SIG-M5 treated with dmso at 0.1 percent for 504 hours (cell line): ENCODE data around the gene ZNF791.
"Not testable (repeated sequence)": the region's sequence is repeated elsewhere in the genome, so short reads cannot be mapped to it uniquely, and the experiment has no call there.

ENCODE experiments used
- DNase-seq: peaks from one replicate; lab custom pipeline; 2025; ENCODE audit not compliant: unreplicated experiment; lab: John Stamatoyannopoulos, UW

Gene ZNF791

GRCh38 chr19:12610540-12611360, at the start of gene ZNF791, which contains the start of gene ZNF490:
Gene ZNF791 (plus strand): TSS chr19:12610920. CDS start chr19:12611080, 160 bp downstream.
Gene ZNF490 (minus strand): TSS chr19:12610813. CDS start chr19:12610680, 133 bp downstream.
- DNase-seq: peak; percentile 96

DNA sequence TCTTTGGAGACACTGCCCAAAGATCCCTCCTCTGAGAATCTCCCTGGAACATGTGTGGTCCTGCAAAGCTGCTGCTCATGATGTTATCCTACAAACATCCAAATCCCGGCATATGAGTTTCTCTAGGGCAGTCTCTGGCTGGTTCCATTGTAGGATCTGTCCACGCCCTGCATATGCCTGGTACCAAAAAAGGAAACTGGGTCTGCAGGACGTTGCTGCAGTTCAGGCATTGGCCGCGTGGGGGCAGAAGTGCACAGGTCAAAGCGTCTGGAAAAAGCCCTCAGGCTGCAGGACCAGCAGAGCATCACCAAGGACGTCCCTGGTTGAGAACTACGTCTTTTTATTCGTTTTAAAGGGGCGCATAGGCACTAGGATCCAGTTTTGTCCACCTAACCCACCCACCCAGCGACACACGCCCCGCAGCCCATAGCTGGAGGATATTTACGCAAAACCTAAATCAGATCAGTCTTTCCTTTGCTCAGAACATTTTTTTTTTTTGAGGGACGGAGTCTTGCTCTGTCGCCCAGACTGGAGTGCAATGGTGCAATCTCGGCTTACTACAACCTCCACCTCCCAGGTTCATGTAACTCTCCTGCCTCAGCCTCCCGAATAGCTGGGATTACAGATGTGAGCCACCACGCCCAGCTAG, 46.6 kb upstream of the ZNF791 start:
- peak; percentile 77 for DNase-seq

GRCh38 chr19:12566380-12566779, 44.3 kb upstream of the ZNF791 start:
- not testable (repeated sequence) for DNase-seq

DNA sequence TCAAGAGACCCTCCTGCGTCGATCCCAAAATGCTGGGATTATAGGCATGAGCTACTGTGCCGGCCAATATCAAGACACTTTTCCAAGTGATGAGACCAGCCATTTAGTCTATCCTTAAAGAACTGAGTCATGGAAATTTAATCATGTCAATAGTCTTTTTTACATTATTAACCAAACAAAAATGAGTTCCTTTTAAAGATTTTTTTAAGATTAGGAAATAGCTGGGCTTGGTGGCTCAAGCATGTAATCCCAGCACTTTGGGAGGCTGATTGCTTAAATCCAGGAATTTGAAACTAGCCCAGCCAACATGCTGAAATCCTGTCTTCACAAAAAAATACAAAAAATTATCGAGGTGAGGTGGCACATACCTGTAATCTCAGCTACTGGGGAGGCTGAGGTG, 42.8 kb upstream of the ZNF791 start:
- DNase-seq: no peak

DNA sequence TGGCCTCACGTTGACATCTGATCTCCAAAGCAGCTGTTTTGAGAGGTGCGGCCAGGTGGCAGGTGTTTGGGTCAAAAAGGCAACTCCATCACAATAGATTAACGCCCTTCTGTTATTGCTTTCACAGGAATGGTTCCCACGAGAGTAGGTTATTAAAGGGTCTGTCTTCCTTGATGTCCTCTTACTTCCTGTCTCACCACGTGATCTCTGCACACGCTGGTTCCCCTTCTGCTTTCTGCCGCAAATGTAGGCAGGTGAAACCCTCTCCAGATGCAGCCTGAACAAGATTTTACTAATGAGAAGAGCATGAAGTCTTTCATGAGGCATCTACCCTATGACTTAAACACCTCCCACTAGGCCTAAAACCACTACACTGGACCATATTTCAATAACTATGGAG, 36.7 kb upstream of the ZNF791 start:
- DNase-seq: no peak

- DNase-seq: no peak
Observed at GRCh38 chr19:12578641-12579040, 32.1 kb upstream of the ZNF791 start.

DNA sequence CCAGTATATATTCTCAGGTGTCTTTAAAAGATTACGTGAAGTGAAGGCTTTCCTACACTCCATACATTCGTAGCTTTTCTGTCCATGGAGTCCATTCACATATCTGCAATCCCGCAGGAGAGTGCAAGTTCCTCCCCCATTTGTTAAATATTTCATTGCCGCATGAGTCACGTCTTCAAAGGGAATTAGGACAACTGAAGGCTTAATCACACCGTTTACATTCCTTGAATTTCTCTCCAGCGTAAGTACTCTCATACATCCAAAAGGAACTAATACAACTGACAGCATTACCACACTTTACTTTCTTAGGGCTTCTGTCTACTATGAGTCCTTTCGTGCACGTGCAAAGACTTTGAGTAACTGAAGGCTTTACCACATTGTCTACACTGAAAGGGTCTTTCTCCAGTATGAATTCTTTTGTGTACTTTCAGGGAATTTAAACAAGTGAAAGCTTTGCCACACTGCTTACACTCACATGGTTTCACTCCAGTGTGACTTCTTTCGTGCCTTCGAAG, 30.5 kb upstream of the ZNF791 start:
- DNase-seq: no peak

- no peak for DNase-seq
Observed at GRCh38 chr19:12581100-12581499, 29.6 kb upstream of the ZNF791 start.

- no peak for DNase-seq
Observed at GRCh38 chr19:12596485-12596884, 14.2 kb upstream of the ZNF791 start.

DNA sequence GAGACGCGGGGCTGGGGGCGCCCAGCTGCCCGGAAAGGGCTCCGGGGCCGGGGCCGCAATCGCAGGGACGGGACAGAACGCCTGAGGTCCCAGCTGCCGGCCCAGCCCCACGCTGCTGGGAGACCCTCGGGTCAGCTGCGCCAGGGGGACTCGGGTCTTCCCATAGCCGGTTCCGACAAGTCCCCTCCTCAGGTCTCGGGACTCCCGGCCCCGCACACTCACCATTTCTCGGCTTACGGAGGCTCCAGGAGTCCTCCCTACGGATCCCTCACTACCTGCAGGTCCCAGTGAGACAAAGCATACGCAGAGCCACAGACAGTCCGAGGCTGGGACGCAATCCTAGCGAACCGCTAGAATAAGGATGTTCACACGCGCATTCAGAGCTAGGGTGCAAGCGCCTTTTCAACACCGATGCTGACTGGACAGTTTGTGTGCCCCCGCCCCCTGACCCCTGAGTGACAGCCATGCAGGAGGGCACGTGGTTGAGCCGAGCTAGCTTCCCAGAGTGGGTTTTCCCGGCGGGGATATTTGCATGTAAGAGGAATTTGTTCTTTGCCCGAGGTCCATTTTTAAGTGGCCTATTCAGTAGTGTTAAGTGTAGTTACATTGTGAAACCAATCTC, 13.7 kb upstream of the ZNF791 start:
- no peak for DNase-seq

DNA sequence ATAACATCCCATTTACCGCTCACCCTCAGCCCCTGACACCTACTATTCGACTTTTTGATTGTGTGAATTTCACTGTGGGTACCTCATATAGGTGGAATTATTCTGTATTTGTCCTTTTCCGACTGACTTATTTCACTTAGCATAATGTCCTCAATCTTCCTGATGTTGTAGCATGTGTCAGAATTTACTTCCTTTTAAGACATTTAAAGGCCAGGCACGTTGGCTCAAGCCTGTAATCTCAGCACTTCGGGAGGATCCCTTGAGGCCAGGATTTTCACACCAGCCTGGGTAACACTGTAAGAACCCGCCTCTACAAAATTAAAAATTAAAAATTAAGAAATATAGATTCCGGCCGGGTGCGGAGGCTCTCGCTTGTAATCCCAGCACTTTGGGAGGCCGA, 13.1 kb upstream of the ZNF791 start:
- no peak for DNase-seq

GRCh38 chr19:12603714-12604113, 7.0 kb upstream of the ZNF791 start:
- DNase-seq: no peak

GRCh38 chr19:12606796-12607195, 3.9 kb upstream of the ZNF791 start:
- DNase-seq: no peak

- DNase-seq: no peak
Observed at GRCh38 chr19:12607631-12608030, 3.1 kb upstream of the ZNF791 start.

GRCh38 chr19:12611361-12611699, 610 bp downstream of the ZNF791 start:
- no peak for DNase-seq

DNA sequence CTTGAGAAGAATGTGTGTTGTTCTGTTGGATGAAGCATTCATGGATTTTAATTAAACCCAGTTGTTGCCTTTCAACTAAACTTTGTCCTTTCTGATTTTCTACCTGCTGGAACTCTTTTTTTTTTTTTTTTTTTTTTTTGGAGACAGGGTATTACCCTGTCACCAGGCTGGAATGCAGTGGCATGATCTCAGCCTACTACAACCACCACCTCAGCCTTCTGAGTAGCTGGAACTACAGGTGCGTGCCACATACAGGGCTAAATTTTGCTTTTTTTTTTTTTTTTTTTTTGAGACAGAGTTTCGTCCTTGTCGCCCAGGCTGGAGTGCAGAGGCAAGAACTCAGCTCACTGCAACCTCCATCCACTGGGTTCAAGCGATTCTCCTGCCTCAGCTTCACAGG, 6.9 kb downstream of the ZNF791 start:
- DNase-seq: no peak

- not testable (repeated sequence) for DNase-seq
Observed at GRCh38 chr19:12621253-12622024, 10.7 kb downstream of the ZNF791 start.

- DNase-seq: no peak
Observed at GRCh38 chr19:12623361-12624031, 12.8 kb downstream of the ZNF791 start.

GRCh38 chr19:12626958-12627357, 16.2 kb downstream of the ZNF791 start:
- no peak for DNase-seq
